ENCODE data around the gene SLC38A8. TPM values are rescaled to one million over a fixed set of nuclear protein-coding genes. Genes with fewer than 3 reads are reported as not detected.

Gene SLC38A8
- total RNA-seq, 1 donor from 2014 or later: 0.78 TPM

GRCh38 chr16:83968306-83968851 is 74.2 kb downstream of the SLC38A8 start:
- DNase-seq (peak; percentile 24), ATAC-seq (ENCODE audit: poor library complexity) (no peak)
- intact Hi-C loops (cut with DNase I): loop anchor here (2.0 to 5.0 kb wide), 2 partner anchors 96 to 514 kb away; no protein-coding TSS in a partner anchor

GRCh38 chr16:83967838-83968305 is 74.7 kb downstream of the SLC38A8 start, which contains the start of gene NECAB2:
Gene NECAB2 (plus strand): TSS chr16:83968244. CDS start chr16:83968649, 405 bp downstream.
- DNase-seq (peak; percentile 76), ATAC-seq (ENCODE audit: poor library complexity) (peak; percentile 78)
- intact Hi-C loops (cut with DNase I): loop anchor here (2.0 to 5.0 kb wide), 2 partner anchors 97 to 514 kb away; no protein-coding TSS in a partner anchor

GRCh38 chr16:83967091-83967490 is 75.5 kb downstream of the SLC38A8 start:
- no peak for ATAC-seq (ENCODE audit: poor library complexity)
- intact Hi-C loops (cut with DNase I): loop anchor here (5.0 kb wide), 1 partner anchor 515 kb away; no protein-coding TSS in a partner anchor
- peak; percentile 4 for DNase-seq

GRCh38 chr16:83966153-83966696 is 76.4 kb downstream of the SLC38A8 start:
- DNase-seq (peak; percentile 26), ATAC-seq (ENCODE audit: poor library complexity) (no peak)
- intact Hi-C loops (cut with DNase I): loop anchor here (5.0 kb wide), 1 partner anchor 516 kb away; no protein-coding TSS in a partner anchor

DNA sequence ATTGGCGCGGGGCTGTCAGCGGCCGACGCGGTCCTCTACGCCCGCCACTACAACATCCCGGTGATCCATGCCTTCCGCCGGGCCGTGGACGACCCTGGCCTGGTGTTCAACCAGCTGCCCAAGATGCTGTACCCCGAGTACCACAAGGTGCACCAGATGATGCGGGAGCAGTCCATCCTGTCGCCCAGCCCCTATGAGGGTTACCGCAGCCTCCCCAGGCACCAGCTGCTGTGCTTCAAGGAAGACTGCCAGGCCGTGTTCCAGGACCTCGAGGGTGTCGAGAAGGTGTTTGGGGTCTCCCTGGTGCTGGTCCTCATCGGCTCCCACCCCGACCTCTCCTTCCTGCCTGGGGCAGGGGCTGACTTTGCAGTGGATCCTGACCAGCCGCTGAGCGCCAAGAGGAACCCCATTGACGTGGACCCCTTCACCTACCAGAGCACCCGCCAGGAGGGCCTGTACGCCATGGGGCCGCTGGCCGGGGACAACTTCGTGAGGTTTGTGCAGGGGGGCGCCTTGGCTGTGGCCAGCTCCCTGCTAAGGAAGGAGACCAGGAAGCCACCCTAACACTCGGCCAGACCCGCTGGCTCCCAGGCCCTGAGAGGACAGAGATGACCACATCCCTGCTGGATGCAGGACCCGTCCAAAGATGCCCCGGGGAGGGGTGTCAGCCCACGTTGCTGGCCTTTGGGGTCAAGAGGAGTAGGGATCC is 77.0 kb downstream of the SLC38A8 start:
- DNase-seq (peak; percentile 41), ATAC-seq (ENCODE audit: poor library complexity) (no peak)
- intact Hi-C loops (cut with DNase I): loop anchor here (5.0 kb wide), 1 partner anchor 517 kb away; no protein-coding TSS in a partner anchor

DNA sequence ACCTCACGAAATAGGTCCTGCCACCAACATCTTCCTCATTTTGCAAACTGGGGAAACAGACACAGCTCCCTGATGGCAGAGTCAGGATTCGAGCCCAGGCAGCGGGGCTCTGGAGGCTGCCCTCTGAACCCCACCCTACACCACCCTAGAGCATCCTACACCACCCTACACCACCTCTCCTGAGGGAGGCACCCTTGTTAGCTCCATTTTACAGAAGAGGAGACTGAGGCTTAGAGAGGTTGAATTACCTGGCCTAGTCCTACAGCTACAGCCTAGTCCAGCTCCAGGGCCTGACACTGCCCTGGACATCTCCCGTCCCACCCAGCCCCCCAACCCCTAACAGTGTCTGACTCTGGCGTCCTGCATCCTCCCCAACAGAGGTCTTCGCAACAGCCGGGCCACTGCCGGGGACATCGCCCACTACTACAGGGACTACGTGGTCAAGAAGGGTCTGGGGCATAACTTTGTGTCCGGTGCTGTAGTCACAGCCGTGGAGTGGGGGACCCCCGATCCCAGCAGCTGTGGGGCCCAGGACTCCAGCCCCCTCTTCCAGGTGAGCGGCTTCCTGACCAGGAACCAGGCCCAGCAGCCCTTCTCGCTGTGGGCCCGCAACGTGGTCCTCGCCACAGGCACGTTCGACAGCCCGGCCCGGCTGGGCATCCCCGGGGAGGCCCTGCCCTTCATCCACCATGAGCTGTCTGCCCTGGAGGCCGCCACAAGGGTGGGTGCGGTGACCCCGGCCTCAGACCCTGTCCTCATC is 77.7 kb downstream of the SLC38A8 start:
- ATAC-seq (ENCODE audit: poor library complexity) (no peak), DNase-seq (peak; percentile 35)
- intact Hi-C loops (cut with DNase I): loop anchor here (5.0 kb wide), 1 partner anchor 517 kb away; no protein-coding TSS in a partner anchor

DNA sequence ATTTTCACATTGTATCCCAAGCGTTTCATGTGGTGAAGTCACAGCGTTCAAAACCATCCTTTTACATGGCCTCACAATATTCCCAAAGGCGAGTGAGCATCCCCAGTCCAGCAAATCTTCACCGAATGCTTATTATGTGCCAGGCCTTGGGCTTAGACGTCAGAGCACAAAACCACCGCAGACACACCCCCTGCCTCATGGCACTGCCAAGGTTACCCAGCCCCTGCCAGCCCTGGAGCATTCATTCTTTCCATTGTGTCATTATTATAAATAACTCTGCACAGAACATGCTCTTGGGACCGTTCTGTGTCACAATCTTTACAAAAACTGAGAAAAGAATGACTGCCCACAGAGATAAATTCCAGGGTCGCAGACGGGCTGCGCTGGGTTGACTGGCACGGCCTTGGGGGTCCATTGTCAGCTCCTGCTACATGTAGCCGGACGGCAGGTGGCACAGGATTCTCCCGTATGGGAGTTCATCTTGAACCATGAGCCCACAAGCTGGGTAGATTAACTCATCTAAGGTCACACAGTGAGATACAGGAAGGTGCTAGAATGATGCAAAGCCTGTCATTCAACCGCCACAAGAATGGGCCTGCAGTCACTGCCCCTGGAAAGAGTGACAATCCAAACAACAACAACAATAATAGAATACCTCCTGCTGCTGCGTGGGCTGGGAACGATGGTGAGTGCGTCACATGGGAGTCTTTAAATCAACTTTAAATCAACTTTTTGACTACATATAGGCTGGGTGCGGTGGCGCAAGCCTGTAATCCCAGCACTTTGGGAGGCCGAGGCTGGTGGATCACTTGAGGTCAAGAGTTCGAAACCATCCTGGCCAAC is 79.1 kb downstream of the SLC38A8 start:
- peak; percentile 12 for DNase-seq
- intact Hi-C loops (cut with DNase I): no loop called here
- peak; percentile 50 for ATAC-seq (ENCODE audit: poor library complexity)

GRCh38 chr16:83961591-83961990 is 81.0 kb downstream of the SLC38A8 start:
- intact Hi-C loops (cut with DNase I): no loop called here
- DNase-seq: no peak
- ATAC-seq (ENCODE audit: poor library complexity): no peak

GRCh38 chr16:83960521-83961249 is 81.9 kb downstream of the SLC38A8 start:
- DNase-seq (no peak), ATAC-seq (ENCODE audit: poor library complexity) (no peak)
- intact Hi-C loops (cut with DNase I): no loop called here

Other genes with a start within 250 kb of the SLC38A8 start
- gene HSBP1, start 234.8 kb downstream of the SLC38A8 start, total RNA-seq: 175 TPM
- 49.3 TPM for gene MLYCD, start 143.7 kb downstream of the SLC38A8 start, total RNA-seq
- 7.2 TPM for gene OSGIN1, start 89.6 kb downstream of the SLC38A8 start, total RNA-seq
- gene NECAB2, start 74.6 kb downstream of the SLC38A8 start, total RNA-seq: 0.46 TPM
- 67.3 TPM for gene MBTPS1, start 74.1 kb upstream of the SLC38A8 start, total RNA-seq
- gene HSDL1, start 102.4 kb upstream of the SLC38A8 start, total RNA-seq: 22.6 TPM
- gene DNAAF1, start 102.5 kb upstream of the SLC38A8 start, total RNA-seq: not detected
- 29.3 TPM for gene TAF1C, start 144.3 kb upstream of the SLC38A8 start, total RNA-seq
- gene ADAD2, start 148.4 kb upstream of the SLC38A8 start, total RNA-seq: 0.65 TPM
- gene KCNG4, start 197.2 kb upstream of the SLC38A8 start, total RNA-seq: not detected

Data from Right ventricle myocardium superior (tissue), 1 donor.